Stimulated activated CD8-positive, alpha-beta memory T cell treated with anti-CD3 and anti-CD28 coated beads, Interleukin-7, amount 100 ng/mL, for 24 hours (primary cell): ENCODE results near the gene CLCN7.
"Not testable (repeated sequence)": the region's sequence is repeated elsewhere in the genome, so short reads cannot be mapped to it uniquely, and the experiment has no call there.

Source experiments
- DNase-seq: peaks from one replicate; pipeline ENCODE4 v3.0.0-alpha.2; 2020; ENCODE audit warnings: low read depth

Gene CLCN7

GRCh38 chr16:1445518-1446203 is 29.2 kb downstream of the CLCN7 start:
- DNase-seq: no peak

- DNase-seq: no peak
These were observed 29.9 kb downstream of the CLCN7 start for GRCh38 chr16:1444730-1445517.

GRCh38 chr16:1443980-1444729 is 30.7 kb downstream of the CLCN7 start, which contains the start of gene CCDC154:
Gene CCDC154, minus strand, starts transcription at chr16:1444556. Its CDS starts 234 bp downstream, at chr16:1444322.
- no peak for DNase-seq

- no peak for DNase-seq
These were observed 31.3 kb downstream of the CLCN7 start for GRCh38 chr16:1443403-1443973.

- DNase-seq: no peak
These were observed 32.1 kb downstream of the CLCN7 start for GRCh38 chr16:1442697-1443096.

- DNase-seq: no peak
These were observed 33.4 kb downstream of the CLCN7 start for GRCh38 chr16:1441391-1441829.

- DNase-seq: not testable (repeated sequence)
These were observed 35.1 kb downstream of the CLCN7 start for GRCh38 chr16:1439699-1440074.

- DNase-seq: no peak
These were observed 35.6 kb downstream of the CLCN7 start for GRCh38 chr16:1439058-1439698.

GRCh38 chr16:1438229-1439057 is 36.4 kb downstream of the CLCN7 start:
- DNase-seq: no peak

- DNase-seq: no peak
These were observed 37.2 kb downstream of the CLCN7 start for GRCh38 chr16:1437606-1438005.

GRCh38 chr16:1436731-1437355 is 38.0 kb downstream of the CLCN7 start:
- no peak for DNase-seq

- no peak for DNase-seq
These were observed 38.7 kb downstream of the CLCN7 start for GRCh38 chr16:1435921-1436697.

GRCh38 chr16:1434644-1435592 is 39.9 kb downstream of the CLCN7 start:
- DNase-seq: no peak

- DNase-seq: no peak
These were observed 41.1 kb downstream of the CLCN7 start for GRCh38 chr16:1433756-1434155.

GRCh38 chr16:1433263-1433560 is 41.6 kb downstream of the CLCN7 start:
- no peak for DNase-seq

- no peak for DNase-seq
These were observed 42.2 kb downstream of the CLCN7 start for GRCh38 chr16:1432388-1433262.

GRCh38 chr16:1431497-1432270 is 43.1 kb downstream of the CLCN7 start:
- DNase-seq: no peak
